Medulla oblongata (tissue), 1 donor: Measurements from ENCODE around the gene PARP12.

ENCODE experiments used
- DNase-seq: peaks from one replicate; pipeline ENCODE4 v3.0.0-alpha.2; 2015; ENCODE audit errors: extremely low spot score

The PARP12 gene

DNA sequence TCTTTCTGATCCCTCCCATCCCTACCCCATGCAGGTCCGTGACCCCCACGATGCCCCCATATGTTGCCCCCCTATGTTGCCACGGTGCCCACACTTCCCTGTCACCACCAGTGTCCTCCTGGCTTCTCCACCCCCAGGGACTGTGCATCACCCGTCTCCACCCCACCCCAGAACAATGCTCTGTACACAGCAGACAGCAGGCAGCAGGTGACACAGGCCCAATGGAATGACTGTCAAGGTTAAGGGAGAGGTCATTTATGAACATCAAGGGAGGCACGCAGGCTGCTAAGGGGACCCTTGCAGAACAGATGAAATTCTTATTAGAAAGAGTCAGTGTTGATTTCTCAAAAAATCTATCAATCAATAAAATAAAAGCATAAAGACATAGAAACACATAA, 71.5 kb downstream of the PARP12 start:
- no peak for DNase-seq

DNA sequence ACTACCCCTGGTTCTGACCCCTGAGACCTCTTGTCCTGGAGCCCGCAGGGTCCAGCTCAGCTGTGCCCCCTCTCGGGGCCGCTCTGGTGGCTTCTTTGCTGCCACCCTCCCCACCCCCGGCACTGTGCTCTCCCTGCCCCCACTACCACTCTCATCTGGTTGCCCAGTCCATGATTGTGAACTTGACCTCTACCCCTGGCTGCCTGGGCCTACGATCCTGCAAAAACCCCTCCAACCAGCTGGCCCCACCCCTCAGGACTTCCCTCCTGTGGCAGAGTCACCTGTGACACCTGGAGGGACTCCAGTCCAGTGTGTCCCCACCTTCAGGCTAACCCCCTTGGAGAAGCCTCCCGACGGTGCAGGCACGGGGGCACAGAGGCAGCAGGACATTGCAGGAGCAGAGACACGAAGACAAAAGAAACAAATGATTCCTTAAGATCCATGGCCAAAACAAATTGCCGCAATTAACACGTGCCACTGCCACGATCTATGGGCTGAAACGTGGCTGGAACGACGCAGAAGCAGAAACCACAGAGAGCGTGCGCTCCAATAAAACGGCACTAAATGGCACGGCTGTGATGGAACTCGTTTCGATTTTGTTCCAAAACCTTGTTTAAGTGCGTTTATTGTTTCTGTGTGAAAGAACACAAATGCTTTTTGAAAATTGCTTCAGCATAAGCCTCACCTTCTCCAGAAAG, 72.0 kb downstream of the PARP12 start:
- no peak for DNase-seq

DNA sequence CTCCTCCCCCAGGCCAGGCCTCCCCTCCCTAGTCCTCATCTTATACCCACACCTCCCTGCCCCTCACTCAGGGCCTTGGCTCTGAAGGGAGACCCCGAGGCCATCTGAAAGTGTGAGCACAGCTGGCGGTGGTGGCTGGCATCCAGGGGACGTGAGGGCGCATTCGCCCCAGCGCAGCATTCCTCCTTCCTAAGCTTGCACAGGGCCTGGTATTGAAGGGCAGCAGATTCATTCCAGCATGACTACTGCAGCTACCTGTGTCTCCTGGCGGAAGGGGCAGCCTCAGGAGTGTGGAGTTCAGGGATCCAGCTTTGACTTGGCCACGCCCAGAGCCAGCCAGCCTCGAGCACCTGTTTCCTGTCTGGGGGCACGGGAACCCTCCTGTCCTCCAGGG, 72.6 kb downstream of the PARP12 start:
- DNase-seq, result no peak

DNA sequence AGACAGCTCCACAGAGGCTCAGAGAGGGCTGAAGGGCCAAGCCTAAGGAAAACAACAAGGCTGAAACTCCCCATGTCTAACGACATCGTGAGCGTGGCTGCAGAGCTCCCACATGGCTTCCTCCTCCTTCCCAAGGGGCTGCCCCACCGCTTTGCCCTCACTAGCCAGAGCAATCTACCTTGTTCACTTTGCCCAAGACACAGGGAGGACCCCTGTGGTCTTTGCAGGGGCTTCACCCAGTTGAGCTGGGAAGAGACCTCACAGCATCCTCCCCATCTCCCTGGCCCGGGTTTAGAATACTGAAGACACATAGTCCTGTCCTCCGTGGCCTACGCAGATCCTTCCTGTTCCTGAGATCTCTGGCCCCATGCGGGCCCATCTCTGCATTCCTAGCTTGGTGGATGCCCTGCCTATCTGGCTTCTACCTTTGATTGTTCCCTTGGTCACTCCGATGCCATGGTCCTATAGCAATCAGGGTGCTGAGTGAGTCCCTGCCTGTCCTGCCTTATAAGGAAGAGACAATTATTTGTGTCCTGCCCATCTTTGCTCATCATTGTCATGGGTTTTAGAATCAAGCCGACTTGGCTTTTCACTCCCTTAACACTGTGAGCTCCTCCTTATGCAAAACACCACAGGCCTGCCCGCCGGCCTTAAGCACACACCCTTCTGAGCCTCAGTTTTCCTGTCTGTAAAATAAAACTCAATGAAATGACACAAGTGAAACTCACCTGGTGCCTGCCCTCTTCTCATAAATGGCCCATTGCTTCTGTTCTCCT, 73.2 kb downstream of the PARP12 start:
- DNase-seq, result no peak

DNA sequence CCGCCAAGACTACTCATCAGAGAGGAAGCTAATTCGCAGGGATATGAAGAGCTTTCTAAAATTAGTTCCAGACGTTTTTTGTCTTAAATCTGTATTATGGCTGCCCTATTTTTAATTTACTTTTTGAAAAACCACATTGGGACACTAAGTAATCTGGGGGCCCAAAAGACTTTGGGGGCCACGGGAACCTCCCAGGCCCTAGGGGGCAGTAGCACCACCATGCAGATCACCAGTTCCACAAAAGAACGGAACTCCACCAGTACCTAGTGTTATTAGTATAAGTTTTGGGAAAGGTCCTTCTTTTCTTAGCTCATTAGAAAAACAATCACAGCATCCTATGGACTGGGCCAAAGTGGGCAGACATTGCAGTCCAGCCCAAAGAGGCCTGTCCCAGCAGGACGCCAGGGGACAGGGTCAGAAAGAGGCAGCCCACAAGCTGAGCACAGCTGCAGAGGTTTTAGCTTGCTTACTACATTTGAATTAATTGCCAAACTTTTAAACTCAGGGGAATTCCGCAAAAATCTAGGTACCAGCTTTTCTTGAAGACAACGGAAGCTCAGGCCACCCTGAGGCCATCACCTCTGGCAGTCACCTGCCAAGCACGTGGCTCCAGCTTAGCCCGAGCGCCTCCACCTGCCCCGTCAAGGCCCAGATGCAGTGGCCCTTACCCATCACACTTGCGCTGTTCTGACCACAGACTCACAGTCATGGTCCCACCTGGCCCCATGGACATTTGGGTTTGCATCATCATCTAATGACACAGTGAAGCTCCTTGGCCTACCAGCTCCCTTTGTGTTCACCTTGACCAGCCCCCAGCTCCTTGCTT, 74.8 kb downstream of the PARP12 start:
- DNase-seq, result no peak

DNA sequence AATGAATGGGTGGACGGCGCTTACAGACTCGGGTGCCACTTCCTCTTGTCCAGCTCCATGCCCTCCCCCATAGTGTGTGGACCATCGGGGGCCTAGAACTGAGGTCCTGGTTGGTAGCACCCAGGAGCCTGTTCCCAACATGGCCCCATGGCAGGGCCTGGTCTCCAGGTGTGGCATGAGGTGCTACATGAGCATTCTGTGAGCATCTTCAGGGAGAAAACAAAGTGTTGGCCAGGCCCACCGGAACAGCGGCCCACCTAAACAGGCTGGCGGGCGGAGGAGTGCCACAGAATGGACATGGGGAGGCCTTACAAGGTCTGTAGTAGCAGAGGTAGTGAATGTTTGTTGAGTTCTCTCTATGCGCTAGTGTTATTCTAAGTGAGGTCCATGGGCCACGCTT, 76.9 kb downstream of the PARP12 start:
- no peak for DNase-seq

DNA sequence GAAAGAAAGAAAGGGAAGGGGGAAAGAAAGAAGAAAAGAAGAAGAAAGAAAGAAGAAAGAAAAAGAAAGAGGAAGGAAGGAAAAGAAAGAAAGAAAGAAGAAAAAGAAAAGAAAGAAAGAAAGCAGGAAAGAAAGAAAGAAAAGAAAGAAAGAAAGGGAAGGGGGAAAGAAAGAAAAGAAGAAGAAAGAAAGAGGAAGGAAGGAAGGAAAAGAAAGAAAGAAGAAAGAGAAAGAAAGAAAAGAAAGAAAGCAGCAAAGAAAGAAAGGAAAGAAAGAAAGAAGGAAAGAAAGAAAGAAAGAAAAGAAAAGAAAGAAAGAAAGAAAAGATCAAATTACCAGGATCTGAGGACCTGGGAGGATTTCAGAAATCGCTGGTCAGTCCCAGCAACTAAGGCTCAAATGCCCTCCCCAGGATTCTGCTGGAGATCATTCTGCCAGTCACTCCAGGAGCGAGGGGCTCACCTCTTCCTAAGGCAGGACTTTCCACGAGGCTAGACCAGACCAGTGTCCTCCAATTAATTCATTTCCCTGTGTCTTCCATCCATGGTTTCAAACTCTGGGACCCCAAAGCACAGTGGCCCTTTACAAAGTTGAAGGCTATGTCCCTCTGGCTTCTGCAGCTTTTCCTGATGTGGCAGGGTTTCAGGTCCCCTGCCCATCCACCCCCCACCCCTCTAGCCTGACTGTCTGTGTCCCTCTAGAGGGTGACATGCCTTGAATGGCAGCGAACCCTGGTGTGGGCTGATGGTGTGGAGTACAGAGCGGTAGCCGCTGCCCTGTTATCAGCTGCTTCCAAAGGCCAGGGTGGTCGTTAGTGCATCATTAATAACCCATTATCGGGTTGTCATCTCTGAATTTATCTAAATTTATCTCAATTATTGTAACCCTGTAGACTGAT, 77.9 kb downstream of the PARP12 start:
- DNase-seq, result no peak

DNA sequence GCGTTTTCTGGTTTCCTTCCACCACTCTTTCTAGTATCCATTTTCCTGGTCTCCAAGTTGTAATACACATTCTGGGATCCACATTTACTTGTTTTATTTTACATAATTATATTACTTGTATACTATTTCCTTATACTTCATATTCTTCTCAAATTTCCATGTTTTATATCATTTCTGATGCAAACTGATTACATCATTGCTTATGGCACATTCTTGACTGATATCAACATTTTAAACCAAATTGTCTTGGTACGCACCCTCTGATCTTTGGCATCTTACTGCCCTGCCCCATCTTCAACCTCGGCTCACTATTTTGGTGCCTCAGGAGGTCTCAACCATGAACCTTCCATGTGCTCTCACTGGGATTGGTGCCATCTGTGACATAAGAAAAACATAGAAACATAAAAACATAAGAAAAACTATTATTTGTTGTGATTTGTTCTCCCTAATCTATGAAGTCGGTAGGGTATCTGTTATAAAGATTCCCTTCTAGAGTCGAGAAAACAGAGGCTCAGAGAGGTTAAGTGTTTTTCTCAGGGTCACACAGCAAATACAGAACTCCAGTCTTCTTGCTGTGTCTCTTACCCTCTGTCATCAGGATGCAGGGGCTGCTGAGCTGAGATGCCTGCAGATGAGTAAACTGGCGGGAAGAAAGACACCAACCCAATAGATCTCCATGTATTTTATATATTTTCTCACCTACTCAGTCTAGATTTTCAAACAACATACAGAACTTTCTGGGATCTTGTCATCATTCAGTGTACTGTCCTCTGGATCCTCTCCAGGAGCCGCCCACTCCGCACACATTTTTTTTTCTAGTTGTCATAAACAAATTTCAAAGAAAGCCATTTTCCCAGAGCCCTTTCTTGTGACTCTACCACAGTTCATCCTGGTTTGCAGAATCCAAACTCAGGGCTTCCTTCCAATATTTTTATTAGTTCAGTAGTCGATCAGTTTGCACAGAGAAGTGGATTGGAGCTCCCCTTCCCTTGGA, 79.5 kb downstream of the PARP12 start:
- no peak for DNase-seq

DNA sequence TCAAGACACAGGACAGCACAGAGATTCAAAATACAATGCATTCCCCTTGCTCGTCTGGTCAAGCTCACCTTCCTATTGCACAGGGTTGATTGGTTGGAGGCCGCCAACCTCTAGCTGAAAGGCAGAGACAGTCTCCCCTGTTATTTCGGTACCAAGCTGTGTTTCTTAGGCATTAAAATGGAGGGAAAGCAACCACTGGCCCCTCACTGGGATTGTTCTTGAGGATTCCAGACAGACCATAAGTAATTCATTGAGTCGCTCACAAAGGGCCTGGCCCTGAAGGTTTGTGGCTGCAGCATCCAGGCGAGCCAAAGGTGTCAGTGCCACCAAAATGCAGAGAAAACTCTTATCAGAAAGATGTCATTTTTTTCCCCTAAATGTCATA, 81.2 kb downstream of the PARP12 start:
- DNase-seq, result no peak

DNA sequence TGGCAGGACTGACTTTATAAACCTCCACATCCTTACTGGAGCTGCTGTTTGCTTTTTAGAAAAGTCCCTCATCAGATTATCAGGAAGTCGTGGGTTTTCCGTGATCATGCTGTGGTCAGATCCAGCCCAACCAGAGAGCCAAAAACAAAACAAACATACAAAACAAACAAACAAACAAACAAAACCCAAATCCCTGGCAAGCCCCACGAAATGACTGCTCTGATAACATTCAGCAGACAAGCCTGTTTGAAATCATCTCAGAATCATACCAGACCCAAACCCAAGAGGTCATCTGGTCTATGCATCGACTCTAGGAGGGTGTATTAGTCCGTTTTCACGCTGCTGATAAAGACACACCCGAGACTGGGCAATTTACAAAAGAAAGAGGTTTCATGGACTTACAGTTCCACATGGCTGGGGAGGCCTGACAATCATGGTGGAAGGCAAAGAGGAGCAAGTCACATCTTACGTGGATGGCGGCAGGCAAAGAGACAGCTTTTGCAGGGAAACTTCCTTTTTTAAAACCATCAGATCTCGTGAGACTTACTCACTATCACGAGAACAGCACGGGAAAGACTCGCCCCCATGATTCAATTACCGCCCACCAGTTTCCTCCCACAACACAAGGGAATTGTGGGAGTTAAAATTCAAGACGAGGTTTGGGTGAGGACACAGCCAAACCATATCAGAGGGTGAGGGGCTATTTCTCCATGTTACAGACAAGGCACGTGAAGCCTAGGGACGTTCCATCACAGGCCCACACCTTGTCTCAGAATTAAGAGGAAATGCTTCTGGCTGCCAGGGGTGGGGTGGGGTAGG, 85.7 kb downstream of the PARP12 start:
- no peak for DNase-seq

DNA sequence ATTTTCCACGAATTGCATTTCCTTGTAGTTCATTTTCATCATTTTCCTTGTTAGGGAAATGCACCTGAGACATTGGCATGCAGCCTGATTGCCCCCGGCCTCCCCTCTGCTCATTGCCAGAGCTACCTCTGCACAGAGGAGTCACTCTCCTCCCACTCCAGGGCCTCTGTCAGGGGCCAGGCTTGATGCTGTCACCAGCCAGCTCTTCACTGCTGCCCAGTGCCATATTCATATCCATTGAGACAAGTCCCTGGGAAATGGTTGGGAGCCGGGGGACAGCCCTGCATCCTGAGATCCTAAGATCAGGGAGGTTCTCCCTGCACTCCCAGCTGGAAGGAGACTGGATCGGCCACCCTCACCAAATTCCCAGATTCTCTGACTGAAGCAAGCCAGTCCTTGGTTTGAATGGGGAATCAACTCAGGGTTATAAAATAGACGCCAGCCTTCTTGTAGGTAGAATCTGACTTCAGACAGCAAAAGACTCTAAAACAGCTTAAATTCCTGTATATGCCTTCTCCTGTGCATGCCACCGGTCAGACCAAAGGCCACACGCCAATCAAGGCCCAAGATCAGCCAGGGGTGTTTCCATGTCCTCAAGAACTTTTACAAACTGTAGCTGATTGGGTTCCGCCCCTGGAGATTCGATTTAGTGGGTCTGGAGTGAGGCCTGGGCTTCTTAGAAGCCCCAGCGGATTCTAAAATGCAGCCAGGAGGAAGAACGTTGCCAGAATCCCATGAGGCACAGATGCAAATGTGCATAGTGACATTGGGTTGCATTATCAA, 86.5 kb downstream of the PARP12 start:
- DNase-seq, result no peak

DNA sequence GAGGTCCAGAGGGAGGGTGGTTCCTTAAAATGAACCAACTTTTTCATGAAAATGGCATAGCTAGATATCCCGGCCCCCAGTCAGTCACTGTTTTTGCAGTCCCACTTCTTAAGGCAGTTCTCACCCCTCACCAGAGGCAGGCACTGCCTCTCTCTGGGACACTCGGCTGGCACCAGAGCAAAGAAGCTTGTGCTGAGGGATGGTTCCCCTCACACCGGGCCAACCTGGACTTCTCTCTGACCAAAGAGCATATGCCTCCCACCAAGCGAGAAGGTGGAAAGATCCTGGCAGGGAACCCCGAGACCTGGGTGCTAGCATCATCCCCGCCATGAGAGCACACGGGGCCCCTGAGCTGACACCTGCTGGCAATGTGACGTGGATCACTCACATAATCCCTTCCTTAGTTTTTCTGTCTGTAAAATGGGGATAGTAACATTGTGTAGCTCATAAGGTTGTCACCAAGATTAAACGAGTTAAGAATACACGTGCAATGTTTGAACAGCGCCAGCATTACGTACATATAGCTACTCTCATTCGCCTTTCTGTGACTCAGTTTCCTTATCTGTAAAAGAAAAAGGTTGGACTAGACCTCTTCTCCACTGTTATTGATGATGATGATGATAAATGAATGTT, 88.5 kb downstream of the PARP12 start:
- no peak for DNase-seq
